Adrenal gland (tissue), 5 donors: ENCODE data around the gene BCL2L15.

Source experiments
- POLR2A ChIP-seq, 2 donors: fragments of 450-650 bp; IDR thresholded peaks; one replicate each; pipeline ENCODE4 v1.6.1; 2017; ENCODE audit warnings: antibody characterized with exemption in 2 of 2, mild to moderate bottlenecking in 2 of 2, moderate library complexity in 1 of 2
- TF ChIP-seq, protein P1 (sequence below), 6 experiments: fragments of 450-650 bp in 4 of 6; fragments of 200-600 bp in 2 of 6; sonication (generic) in 1 of 6; IDR thresholded peaks; 1 replicate in 5 of 6; 2 replicates in 1 of 6; pipeline versions ENCODE4 v1.5.1 to v1.8.0; 2016 to 2021; ENCODE audit warnings: antibody characterized with exemption in 6 of 6, mild to moderate bottlenecking in 2 of 6, moderate library complexity in 1 of 6
- donor health status: DM: no; HTN: no; CAD: no.

DNA sequence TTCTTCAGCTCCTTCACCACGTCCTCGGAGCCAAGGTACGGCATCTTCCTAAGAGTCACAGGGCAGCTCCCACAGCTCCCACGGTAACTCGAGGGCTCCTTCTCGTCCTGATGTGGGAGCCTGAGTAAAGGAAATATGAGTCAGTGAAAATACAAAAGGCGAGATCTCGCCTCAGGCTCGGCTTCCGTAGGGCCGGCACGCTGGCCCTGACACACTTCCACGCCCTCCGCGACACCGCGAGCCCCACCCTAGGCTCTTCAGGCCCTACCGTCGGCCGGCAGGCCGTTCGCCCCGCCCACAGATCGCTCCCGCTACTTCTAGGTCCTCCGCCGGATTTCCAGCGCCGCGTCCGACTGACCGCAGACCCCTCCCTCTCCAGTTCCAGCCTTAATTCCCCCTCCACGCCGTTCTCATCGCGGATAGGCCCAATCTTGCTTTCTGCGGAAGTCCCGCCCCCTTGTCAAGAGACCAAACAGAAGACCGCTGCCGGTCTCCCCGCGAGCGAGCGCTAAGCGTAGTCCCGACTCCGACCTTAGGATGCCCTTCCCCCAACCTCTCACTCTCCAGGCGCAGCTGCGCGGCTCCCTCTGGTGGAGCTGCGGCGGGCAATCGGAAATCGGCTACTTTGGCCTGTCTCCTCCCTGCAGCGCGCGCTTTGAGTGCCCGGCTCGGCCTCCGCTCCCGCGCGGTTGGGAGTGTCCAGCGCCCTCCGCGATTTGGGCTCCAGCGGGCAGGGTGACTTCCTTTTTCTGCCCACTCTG is 17.5 kb upstream of the BCL2L15 start, which contains the start of the genes AP4B1 and DCLRE1B:
- TF ChIP-seq POLR2A (IDR thresholded peaks at IDR 0.05): peak; percentile 50 to 74
- TF ChIP-seq, protein P1, sequence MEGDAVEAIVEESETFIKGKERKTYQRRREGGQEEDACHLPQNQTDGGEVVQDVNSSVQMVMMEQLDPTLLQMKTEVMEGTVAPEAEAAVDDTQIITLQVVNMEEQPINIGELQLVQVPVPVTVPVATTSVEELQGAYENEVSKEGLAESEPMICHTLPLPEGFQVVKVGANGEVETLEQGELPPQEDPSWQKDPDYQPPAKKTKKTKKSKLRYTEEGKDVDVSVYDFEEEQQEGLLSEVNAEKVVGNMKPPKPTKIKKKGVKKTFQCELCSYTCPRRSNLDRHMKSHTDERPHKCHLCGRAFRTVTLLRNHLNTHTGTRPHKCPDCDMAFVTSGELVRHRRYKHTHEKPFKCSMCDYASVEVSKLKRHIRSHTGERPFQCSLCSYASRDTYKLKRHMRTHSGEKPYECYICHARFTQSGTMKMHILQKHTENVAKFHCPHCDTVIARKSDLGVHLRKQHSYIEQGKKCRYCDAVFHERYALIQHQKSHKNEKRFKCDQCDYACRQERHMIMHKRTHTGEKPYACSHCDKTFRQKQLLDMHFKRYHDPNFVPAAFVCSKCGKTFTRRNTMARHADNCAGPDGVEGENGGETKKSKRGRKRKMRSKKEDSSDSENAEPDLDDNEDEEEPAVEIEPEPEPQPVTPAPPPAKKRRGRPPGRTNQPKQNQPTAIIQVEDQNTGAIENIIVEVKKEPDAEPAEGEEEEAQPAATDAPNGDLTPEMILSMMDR (IDR thresholded peaks at IDR 0.05): peak; percentile 43 to 90 (median 83)
